Astrocyte (in vitro differentiated cells and primary cell): ENCODE measurements around the gene C3orf85.

Source experiments
- EZH2 ChIP-seq: IDR thresholded peaks from 2 replicates; pipeline ENCODE4 v1.6.1; 2012; ENCODE audit warnings: mild to moderate bottlenecking, low read length, inconsistent platforms; ENCODE audit not compliant: insufficient read depth
- TF ChIP-seq, protein P1 (sequence below): IDR thresholded peaks from 2 replicates; pipeline ENCODE4 v1.5.1; 2011; ENCODE audit warnings: low read depth, mild to moderate bottlenecking, inconsistent platforms, low read length, moderate library complexity; ENCODE audit not compliant: insufficient read depth

DNA sequence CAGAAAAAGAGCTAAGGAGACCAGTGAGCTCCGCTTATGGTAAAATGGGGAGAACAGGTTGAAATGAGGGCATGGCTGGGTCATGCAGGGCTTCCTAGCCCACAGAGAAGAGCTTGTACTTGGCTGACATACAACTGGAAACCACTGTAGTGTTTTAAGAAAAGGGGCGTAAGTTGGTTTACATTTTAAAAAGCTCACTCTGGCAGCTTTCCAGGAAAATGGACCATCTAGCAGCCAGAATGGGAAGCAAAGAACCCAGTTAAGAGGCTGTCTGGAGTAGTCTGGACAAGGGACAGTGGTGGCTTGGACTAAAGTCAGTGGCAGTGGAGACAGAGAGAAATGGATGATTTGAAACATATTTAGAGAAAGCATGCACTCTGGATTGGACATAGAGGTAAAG lies 20.5 kb upstream of the C3orf85 start:
- TF ChIP-seq EZH2, result no peak
- TF ChIP-seq, protein P1, sequence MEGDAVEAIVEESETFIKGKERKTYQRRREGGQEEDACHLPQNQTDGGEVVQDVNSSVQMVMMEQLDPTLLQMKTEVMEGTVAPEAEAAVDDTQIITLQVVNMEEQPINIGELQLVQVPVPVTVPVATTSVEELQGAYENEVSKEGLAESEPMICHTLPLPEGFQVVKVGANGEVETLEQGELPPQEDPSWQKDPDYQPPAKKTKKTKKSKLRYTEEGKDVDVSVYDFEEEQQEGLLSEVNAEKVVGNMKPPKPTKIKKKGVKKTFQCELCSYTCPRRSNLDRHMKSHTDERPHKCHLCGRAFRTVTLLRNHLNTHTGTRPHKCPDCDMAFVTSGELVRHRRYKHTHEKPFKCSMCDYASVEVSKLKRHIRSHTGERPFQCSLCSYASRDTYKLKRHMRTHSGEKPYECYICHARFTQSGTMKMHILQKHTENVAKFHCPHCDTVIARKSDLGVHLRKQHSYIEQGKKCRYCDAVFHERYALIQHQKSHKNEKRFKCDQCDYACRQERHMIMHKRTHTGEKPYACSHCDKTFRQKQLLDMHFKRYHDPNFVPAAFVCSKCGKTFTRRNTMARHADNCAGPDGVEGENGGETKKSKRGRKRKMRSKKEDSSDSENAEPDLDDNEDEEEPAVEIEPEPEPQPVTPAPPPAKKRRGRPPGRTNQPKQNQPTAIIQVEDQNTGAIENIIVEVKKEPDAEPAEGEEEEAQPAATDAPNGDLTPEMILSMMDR, result no peak
